ENCODE results near the gene ZNF780B.

Gene ZNF780B

DNA sequence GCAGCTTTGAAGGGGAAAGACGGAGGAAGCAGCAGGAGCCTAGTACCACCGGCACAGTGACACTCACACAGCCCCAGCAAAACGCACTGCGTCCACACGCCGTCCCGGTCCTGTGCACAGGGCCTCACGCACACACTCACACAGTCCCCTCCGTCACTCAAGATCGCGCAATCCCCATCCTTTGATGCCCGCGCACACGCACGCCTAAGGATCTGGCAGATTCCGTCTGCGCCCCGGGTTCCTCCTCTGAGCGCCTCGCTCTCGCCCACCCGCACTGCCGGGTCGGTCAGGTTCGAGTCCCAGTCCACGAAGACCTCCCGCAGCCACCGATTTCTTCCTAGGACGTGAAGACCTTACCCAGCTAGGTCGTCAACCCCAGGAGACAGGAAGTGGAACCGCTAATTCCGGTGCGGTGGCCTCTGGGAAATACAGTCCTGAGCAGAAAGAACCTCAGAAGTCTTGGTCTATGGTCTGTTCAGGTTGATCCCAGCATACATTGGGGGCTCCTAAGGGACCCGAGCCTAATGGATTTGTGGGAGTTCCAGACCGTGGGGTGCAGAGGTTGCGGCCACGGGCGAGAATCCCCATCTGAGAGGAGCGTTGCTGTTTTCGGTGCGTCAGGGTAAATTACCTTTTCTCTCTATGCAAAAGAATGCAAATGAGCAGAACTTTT is at the start of gene ZNF780B:
TSS of gene ZNF780B (minus strand) at position 400 of the 673 bp plus-strand sequence. CDS start 5,899 bp downstream, outside the sequence.
- no peaks in the 10 kb centered on the region for H3K27me3 ChIP-seq (ENCODE audit: control insufficient read depth, insufficient read depth, low read length)
- peak within 1 kb of the TSS; percentile 86 for H3K4me3 ChIP-seq (ENCODE audit: low read length)
- H3K4me1 ChIP-seq (ENCODE audit: control insufficient read depth, insufficient read depth, low read length): peaks cover 2% of the 10 kb centered on the region
- H3K27ac ChIP-seq (ENCODE audit: low read depth, low read length): peak within 1 kb of the TSS; percentile 27
- H3K36me3 ChIP-seq (ENCODE audit: control insufficient read depth, insufficient read depth, low read length): no peaks in the 10 kb centered on the region
- peak within 1 kb of the TSS; percentile 16 for H3K9ac ChIP-seq (ENCODE audit: low read length)

DNA sequence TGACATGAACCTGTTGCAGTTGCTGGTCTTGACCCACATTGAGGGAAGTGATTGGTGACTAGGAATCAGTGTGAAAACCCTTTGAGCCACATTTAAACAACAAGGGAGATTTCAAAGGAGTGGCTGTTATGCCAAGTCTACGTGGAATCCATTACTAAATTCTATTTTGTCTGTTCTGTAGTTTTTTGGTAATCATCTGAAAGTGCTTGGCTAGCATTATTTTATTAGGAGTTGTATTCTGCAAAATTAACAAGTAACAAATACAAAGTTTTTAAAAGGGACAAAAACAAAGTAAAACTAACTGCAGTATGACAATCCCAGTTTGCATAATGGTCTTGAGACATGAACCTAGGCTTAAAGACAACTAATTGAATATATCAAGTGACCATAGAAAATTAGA is 48.7 kb upstream of the ZNF780B start:
- Histone ChIP-seq H3K4me1 (ENCODE audit: control insufficient read depth, insufficient read depth, low read length) (no peaks in the 10 kb centered on the region), H3K9ac (ENCODE audit: low read length) (no peak overlapping the region), H3K36me3 (ENCODE audit: control insufficient read depth, insufficient read depth, low read length) (no peaks in the 10 kb centered on the region), H3K4me3 (ENCODE audit: low read length) (no peak overlapping the region), H3K27me3 (ENCODE audit: control insufficient read depth, insufficient read depth, low read length) (no peaks in the 10 kb centered on the region), H3K27ac (ENCODE audit: low read depth, low read length) (no peak overlapping the region)

GRCh38 chr19:40103600-40103999 is 47.6 kb upstream of the ZNF780B start:
- no peak overlapping the region for H3K9ac ChIP-seq (ENCODE audit: low read length)
- H3K27me3 ChIP-seq (ENCODE audit: control insufficient read depth, insufficient read depth, low read length): no peaks in the 10 kb centered on the region
- no peaks in the 10 kb centered on the region for H3K36me3 ChIP-seq (ENCODE audit: control insufficient read depth, insufficient read depth, low read length)
- H3K4me1 ChIP-seq (ENCODE audit: control insufficient read depth, insufficient read depth, low read length): no peaks in the 10 kb centered on the region
- H3K4me3 ChIP-seq (ENCODE audit: low read length): no peak overlapping the region
- no peak overlapping the region for H3K27ac ChIP-seq (ENCODE audit: low read depth, low read length)

GRCh38 chr19:40101813-40102212 is 45.8 kb upstream of the ZNF780B start:
- Histone ChIP-seq H3K27me3 (ENCODE audit: control insufficient read depth, insufficient read depth, low read length) (no peaks in the 10 kb centered on the region), H3K9ac (ENCODE audit: low read length) (no peak overlapping the region), H3K4me3 (ENCODE audit: low read length) (no peak overlapping the region), H3K4me1 (ENCODE audit: control insufficient read depth, insufficient read depth, low read length) (no peaks in the 10 kb centered on the region), H3K27ac (ENCODE audit: low read depth, low read length) (no peak overlapping the region), H3K36me3 (ENCODE audit: control insufficient read depth, insufficient read depth, low read length) (no peaks in the 10 kb centered on the region)

DNA sequence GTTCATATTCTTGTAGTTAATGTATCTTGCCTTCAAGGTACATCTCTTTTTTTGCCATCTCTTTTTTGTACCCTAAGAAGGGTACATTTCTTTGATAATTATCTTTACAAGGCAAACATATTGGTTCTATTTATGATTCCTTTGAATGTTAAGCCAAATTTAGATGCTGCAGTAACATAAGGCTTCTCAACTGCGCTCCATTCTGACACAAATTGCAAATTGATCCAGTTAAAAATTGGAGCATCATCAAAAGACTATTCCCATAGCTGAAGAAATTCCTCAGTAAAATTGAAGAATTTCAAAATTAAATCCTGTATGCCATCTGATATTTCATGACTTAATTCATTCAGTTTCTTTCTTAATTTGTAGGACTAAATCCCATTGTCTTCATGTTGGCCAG is 37.4 kb upstream of the ZNF780B start:
- no peak overlapping the region for H3K9ac ChIP-seq (ENCODE audit: low read length)
- H3K27ac ChIP-seq (ENCODE audit: low read depth, low read length): no peak overlapping the region
- no peaks in the 10 kb centered on the region for H3K36me3 ChIP-seq (ENCODE audit: control insufficient read depth, insufficient read depth, low read length)
- no peaks in the 10 kb centered on the region for H3K4me1 ChIP-seq (ENCODE audit: control insufficient read depth, insufficient read depth, low read length)
- no peak overlapping the region for H3K4me3 ChIP-seq (ENCODE audit: low read length)
- H3K27me3 ChIP-seq (ENCODE audit: control insufficient read depth, insufficient read depth, low read length): no peaks in the 10 kb centered on the region

- no peaks in the 10 kb centered on the region for H3K36me3 ChIP-seq (ENCODE audit: control insufficient read depth, insufficient read depth, low read length)
- H3K4me3 ChIP-seq (ENCODE audit: low read length): peak overlapping the region; percentile 99
- no peaks in the 10 kb centered on the region for H3K4me1 ChIP-seq (ENCODE audit: control insufficient read depth, insufficient read depth, low read length)
- H3K27me3 ChIP-seq (ENCODE audit: control insufficient read depth, insufficient read depth, low read length): no peaks in the 10 kb centered on the region
- peak overlapping the region; percentile 88 for H3K27ac ChIP-seq (ENCODE audit: low read depth, low read length)
- H3K9ac ChIP-seq (ENCODE audit: low read length): peak overlapping the region; percentile 79
Observed at GRCh38 chr19:40091205-40092129, 35.4 kb upstream of the ZNF780B start.

DNA sequence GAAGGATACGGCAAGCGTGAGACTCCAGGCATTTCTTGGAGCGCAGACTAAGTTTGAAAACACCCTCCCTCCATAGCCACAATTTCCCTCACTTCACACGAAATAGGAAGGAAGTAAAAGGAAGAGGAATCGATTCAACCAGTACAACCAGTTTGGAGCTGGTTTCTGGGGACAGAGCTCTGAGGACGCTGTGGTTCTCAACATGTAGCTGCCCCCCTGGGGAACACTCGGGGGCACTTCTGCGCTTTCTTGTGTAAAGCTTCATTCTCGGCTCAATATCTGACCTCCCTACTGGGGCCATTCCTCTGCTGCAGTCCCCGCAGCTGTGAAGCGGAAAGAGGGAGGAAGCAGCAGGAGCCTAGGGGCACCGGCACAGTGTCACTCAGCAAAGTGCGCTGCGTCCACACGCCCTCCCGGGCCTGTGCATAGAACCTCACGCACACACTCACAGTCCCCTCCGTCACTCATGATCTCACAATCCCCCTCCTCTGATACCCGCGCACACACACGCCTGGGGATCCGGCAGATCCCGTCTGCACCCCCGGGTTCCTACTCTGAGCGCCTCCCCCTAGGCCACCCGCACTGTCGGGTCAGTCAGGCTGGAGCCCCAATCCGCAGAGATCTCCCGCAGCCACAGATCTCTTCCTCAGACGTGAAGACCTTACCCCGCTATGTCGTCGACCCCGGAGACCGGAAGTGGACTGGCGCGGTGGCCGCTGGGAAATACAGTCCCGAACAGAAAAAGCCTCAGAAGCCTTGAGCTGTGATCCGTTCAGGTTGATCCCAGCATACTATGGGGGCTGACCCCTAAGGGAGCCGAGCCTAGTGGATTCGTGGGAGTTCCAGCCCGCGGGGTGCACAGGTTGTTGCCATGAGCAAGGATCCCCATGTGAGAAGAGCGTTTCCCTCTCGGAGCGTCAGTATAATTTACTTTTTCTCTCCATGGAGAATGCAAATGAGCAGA is 34.5 kb upstream of the ZNF780B start, which contains the start of gene ZNF780A:
TSS of gene ZNF780A (minus strand) at position 703 of the 964 bp plus-strand sequence. CDS start 6,190 bp downstream, outside the sequence.
- peak within 1 kb of the TSS; percentile 99 for H3K4me3 ChIP-seq (ENCODE audit: low read length)
- H3K27me3 ChIP-seq (ENCODE audit: control insufficient read depth, insufficient read depth, low read length): no peaks in the 10 kb centered on the region
- H3K36me3 ChIP-seq (ENCODE audit: control insufficient read depth, insufficient read depth, low read length): no peaks in the 10 kb centered on the region
- H3K4me1 ChIP-seq (ENCODE audit: control insufficient read depth, insufficient read depth, low read length): no peaks in the 10 kb centered on the region
- peak within 1 kb of the TSS; percentile 79 for H3K9ac ChIP-seq (ENCODE audit: low read length)
- H3K27ac ChIP-seq (ENCODE audit: low read depth, low read length): peak within 1 kb of the TSS; percentile 88

GRCh38 chr19:40089462-40089861 is 33.4 kb upstream of the ZNF780B start:
- Histone ChIP-seq H3K27me3 (ENCODE audit: control insufficient read depth, insufficient read depth, low read length) (no peaks in the 10 kb centered on the region), H3K27ac (ENCODE audit: low read depth, low read length) (peak overlapping the region; percentile 88), H3K4me3 (ENCODE audit: low read length) (peak overlapping the region; percentile 99), H3K9ac (ENCODE audit: low read length) (no peak overlapping the region), H3K36me3 (ENCODE audit: control insufficient read depth, insufficient read depth, low read length) (no peaks in the 10 kb centered on the region), H3K4me1 (ENCODE audit: control insufficient read depth, insufficient read depth, low read length) (no peaks in the 10 kb centered on the region)

DNA sequence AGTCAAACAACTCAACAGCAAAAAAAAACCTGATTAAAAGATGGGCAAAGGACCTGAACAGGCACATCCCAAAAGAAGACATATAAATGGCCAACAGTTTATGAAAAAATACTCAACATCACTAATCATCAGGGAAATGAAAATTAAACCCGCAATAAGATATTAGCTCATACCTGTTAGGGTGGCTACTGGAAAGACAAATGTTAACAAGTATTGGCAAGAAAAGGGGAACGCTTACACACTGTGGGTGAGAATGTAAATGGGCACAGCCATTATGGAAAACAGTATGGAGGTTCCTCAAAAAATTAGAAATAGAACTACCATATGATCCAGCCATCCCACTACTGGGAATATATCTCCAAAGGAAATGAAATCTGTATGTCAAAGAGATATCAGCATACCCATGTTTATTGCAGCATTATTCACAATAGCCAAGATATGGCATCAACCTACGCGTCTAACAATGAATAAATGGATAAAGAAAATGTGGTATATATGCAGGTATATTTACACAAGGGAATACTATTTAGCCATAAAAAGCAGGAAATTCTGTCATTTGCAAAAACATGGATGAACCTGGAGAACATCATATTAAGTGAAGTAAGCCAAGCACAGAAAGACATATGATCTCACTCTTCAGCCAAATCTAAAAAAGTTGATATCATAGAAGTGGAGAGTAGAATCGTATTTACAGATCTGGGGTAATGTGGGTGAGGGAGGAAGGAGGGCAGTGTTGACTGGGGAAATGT is 32.4 kb upstream of the ZNF780B start:
- no peak overlapping the region for H3K27ac ChIP-seq (ENCODE audit: low read depth, low read length)
- no peaks in the 10 kb centered on the region for H3K27me3 ChIP-seq (ENCODE audit: control insufficient read depth, insufficient read depth, low read length)
- no peaks in the 10 kb centered on the region for H3K4me1 ChIP-seq (ENCODE audit: control insufficient read depth, insufficient read depth, low read length)
- H3K4me3 ChIP-seq (ENCODE audit: low read length): no peak overlapping the region
- no peak overlapping the region for H3K9ac ChIP-seq (ENCODE audit: low read length)
- peaks cover 4% of the 10 kb centered on the region for H3K36me3 ChIP-seq (ENCODE audit: control insufficient read depth, insufficient read depth, low read length)

DNA sequence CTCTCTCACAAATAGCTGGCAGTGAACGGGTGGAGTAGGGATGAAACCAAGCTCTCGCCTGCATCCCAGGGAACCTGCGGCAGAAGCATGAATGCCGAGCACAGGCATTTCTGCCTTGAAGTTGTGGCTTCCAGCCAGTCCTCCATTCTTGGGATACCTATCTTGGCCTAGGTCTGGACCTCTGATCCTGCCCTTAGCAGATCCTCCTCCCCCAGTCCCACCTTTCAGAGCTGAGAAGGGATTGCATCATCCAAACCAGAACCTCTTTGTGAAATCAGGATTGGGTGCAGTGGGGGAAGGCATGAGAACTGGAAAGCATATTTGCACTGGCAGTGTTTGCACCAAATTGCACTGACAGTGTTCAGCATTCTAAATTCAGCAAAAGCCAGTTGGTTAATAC is 28.9 kb upstream of the ZNF780B start:
- H3K27ac ChIP-seq (ENCODE audit: low read depth, low read length): no peak overlapping the region
- no peaks in the 10 kb centered on the region for H3K27me3 ChIP-seq (ENCODE audit: control insufficient read depth, insufficient read depth, low read length)
- H3K9ac ChIP-seq (ENCODE audit: low read length): no peak overlapping the region
- no peaks in the 10 kb centered on the region for H3K4me1 ChIP-seq (ENCODE audit: control insufficient read depth, insufficient read depth, low read length)
- H3K4me3 ChIP-seq (ENCODE audit: low read length): no peak overlapping the region
- H3K36me3 ChIP-seq (ENCODE audit: control insufficient read depth, insufficient read depth, low read length): peaks cover 9% of the 10 kb centered on the region

GRCh38 chr19:40081411-40081810 is 25.4 kb upstream of the ZNF780B start:
- H3K4me1 ChIP-seq (ENCODE audit: control insufficient read depth, insufficient read depth, low read length): no peaks in the 10 kb centered on the region
- peaks cover 17% of the 10 kb centered on the region for H3K36me3 ChIP-seq (ENCODE audit: control insufficient read depth, insufficient read depth, low read length)
- no peak overlapping the region for H3K4me3 ChIP-seq (ENCODE audit: low read length)
- no peaks in the 10 kb centered on the region for H3K27me3 ChIP-seq (ENCODE audit: control insufficient read depth, insufficient read depth, low read length)
- H3K9ac ChIP-seq (ENCODE audit: low read length): no peak overlapping the region
- H3K27ac ChIP-seq (ENCODE audit: low read depth, low read length): no peak overlapping the region
